B cell (primary cell): ENCODE measurements around the gene C1orf87. TPM values are rescaled to one million over a fixed set of nuclear protein-coding genes. Genes with fewer than 3 reads are reported as not detected.

Experiments used
- ATAC-seq: fragments of 200-7000 bp; cut with Tn5 transposase; one replicate; pipeline ENCODE4 v1.10.0; 2021; ENCODE audit warnings: low read depth, mild to moderate bottlenecking, moderate number of reproducible peaks, moderate library complexity
- CTCF ChIA-PET: fragments of 350-600 bp; sonication (Branson Sonifier 250); formaldehyde crosslinking; loops from one replicate; lab custom pipeline; 2021; ENCODE audit warnings: antibody characterized with exemption, inconsistent platforms; lab: Charles Lee
- POLR2A ChIA-PET: fragments of 350-600 bp; sonication (Branson Sonifier 250); formaldehyde crosslinking; loops from one replicate; lab custom pipeline; 2021; ENCODE audit warnings: antibody characterized with exemption; lab: Charles Lee
- DNase-seq: peaks from one replicate; pipeline ENCODE4 v3.0.0; 2013
- H2AFZ ChIP-seq: 2 replicates; pipeline ENCODE4 v1.6.1; 2012; ENCODE audit warnings: mild to moderate bottlenecking, low read depth, low read length; ENCODE audit not compliant: insufficient read depth, poor library complexity, severe bottlenecking
- H3K27ac ChIP-seq, 2 donors: 1 replicate in 1 of 2; 2 replicates in 1 of 2; pipeline ENCODE4 v1.5.1; 2012 to 2013; ENCODE audit warnings: low read length in 2 of 2, mild to moderate bottlenecking in 2 of 2, moderate library complexity in 1 of 2
- H3K27me3 ChIP-seq, 4 experiments: fragments of 200-600 bp in 1 of 4; sonication (generic) in 1 of 4; replicated peaks in 1 of 4; 1 replicate in 2 of 4; 2 replicates in 2 of 4; pipeline versions ENCODE4 v1.6.1 to v1.7.0; 2013 to 2016; ENCODE audit warnings: low read length in 3 of 4, mild to moderate bottlenecking in 2 of 4, mixed read lengths in 1 of 4, moderate library complexity in 1 of 4; ENCODE audit not compliant: insufficient read depth in 4 of 4, control insufficient read depth in 3 of 4; ENCODE audit errors: control extremely low read depth in 1 of 4
- H3K36me3 ChIP-seq, 2 experiments: replicated peaks in 1 of 2; 1 replicate in 1 of 2; 2 replicates in 1 of 2; pipeline versions ENCODE4 v1.6.1 to v1.7.1; 2013; ENCODE audit warnings: low read length in 1 of 2; ENCODE audit not compliant: insufficient read depth in 2 of 2, control insufficient read depth in 1 of 2; ENCODE audit errors: control extremely low read depth in 1 of 2, extremely low read depth in 1 of 2
- H3K4me1 ChIP-seq, 2 donors: fragments of 200-600 bp in 1 of 2; sonication (generic) in 1 of 2; 1 replicate in 1 of 2; 2 replicates in 1 of 2; pipeline versions ENCODE4 v1.5.1 to v1.6.1; 2013 to 2017; ENCODE audit warnings: low read length in 2 of 2; ENCODE audit not compliant: control insufficient read depth in 2 of 2, insufficient read depth in 2 of 2
- H3K4me2 ChIP-seq: replicated peaks from 2 replicates; pipeline ENCODE3; 2012; ENCODE audit warnings: mild to moderate bottlenecking, low read depth, low read length; ENCODE audit not compliant: poor library complexity, severe bottlenecking
- H3K4me3 ChIP-seq, 5 experiments: fragments of 200-600 bp in 1 of 5; sonication (generic) in 1 of 5; 1 replicate in 3 of 5; 2 replicates in 2 of 5; pipeline versions ENCODE4 v1.5.1 to v1.7.0; 2011 to 2016; ENCODE audit warnings: low read length in 4 of 5, mild to moderate bottlenecking in 4 of 5, low read depth in 2 of 5, control low read depth in 1 of 5, moderate library complexity in 1 of 5; ENCODE audit not compliant: insufficient read depth in 1 of 5; ENCODE audit errors: control extremely low read depth in 1 of 5, extremely low read depth in 1 of 5
- H3K79me2 ChIP-seq: fragments of 200-600 bp; sonication (generic); one replicate; pipeline ENCODE4 v1.6.0; 2016; ENCODE audit warnings: low read length; ENCODE audit not compliant: control insufficient read depth, insufficient read depth
- H3K9ac ChIP-seq: fragments of 200-600 bp; sonication (generic); 2 replicates; pipeline ENCODE4 v1.6.1; 2017; ENCODE audit warnings: mild to moderate bottlenecking, low read length, moderate library complexity
- H3K9me3 ChIP-seq, 3 donors: one replicate each; pipeline versions ENCODE4 v1.6.1 to v1.7.1; 2013; ENCODE audit warnings: low read length in 2 of 3; ENCODE audit not compliant: control insufficient read depth in 2 of 3, insufficient read depth in 1 of 3; ENCODE audit errors: control extremely low read depth in 1 of 3
- H4K20me1 ChIP-seq: 2 replicates; pipeline ENCODE4 v1.6.0; 2012; ENCODE audit warnings: mild to moderate bottlenecking, low read length; ENCODE audit not compliant: insufficient read depth, control insufficient read depth, poor library complexity, severe bottlenecking
- H3K27ac Mint-ChIP-seq: one replicate; pipeline ENCODE4 v1.8.0; 2021; ENCODE audit warnings: mixed read lengths
- H3K27me3 Mint-ChIP-seq: one replicate; pipeline ENCODE4 v1.8.0; 2021; ENCODE audit warnings: mixed read lengths
- H3K4me1 Mint-ChIP-seq: one replicate; pipeline ENCODE4 v1.8.0; 2021; ENCODE audit warnings: mixed read lengths
- H3K4me3 Mint-ChIP-seq: one replicate; pipeline ENCODE4 v1.8.0; 2021; ENCODE audit warnings: mixed read lengths
- H3K9me3 Mint-ChIP-seq: one replicate; pipeline ENCODE4 v1.8.0; 2022; ENCODE audit warnings: mixed read lengths; ENCODE audit not compliant: insufficient read depth
- CTCF ChIP-seq: fragments of 200-600 bp; IDR thresholded peaks from one replicate; pipeline ENCODE4 v1.8.0; 2022; ENCODE audit warnings: antibody characterized with exemption, mild to moderate bottlenecking
- EZH2 ChIP-seq: IDR thresholded peaks from 2 replicates; pipeline ENCODE4 v1.6.1; 2012; ENCODE audit warnings: borderline replicate concordance, low read depth, mild to moderate bottlenecking, moderate library complexity, low read length; ENCODE audit not compliant: insufficient read depth, poor library complexity, severe bottlenecking
- WGBS: methylation state at CpG from one replicate; pipeline ENCODE4 v1.1.5; 2013; ENCODE audit warnings: missing lambda C conversion rate; ENCODE audit not compliant: insufficient coverage; 5-methylcytosine and 5-hydroxymethylcytosine counted together
- intact Hi-C: fragments of 100-400 bp; cut with micrococcal nuclease; formaldehyde crosslinking; loops from one replicate; pipeline ENCODE4 v1.10.0; 2022
- polyA plus RNA-seq: library from polyadenylated mRNA; depleted of rRNA; stranded (reverse); fragments of >200 nt; gene quantifications from 2 replicates; pipeline ENCODE4 v1.2.3, GENCODE V29; 2012
- total RNA-seq, 2 donors: library from RNA; stranded (reverse); fragments of 120-200 nt in 1 of 2; gene quantifications; 1 replicate in 1 of 2; 2 replicates in 1 of 2; pipeline versions ENCODE4 v1.2.3 to v1.2.4, GENCODE V29; 2013 to 2022

C1orf87 gene
- total and polyA plus RNA-seq, 2 donors (not counting 1 experiment from before 2014, with no cell fraction given), result not detected

GRCh38 chr1:60102267-60103061, 28.9 kb upstream of the C1orf87 start:
- H3K4me2 ChIP-seq, result no peak overlapping the region
- POLR2A ChIA-PET, result no interaction called here
- no peaks in the 10 kb centered on the region for H3K4me1 ChIP-seq
- H3K4me3 Mint-ChIP-seq, result no peak overlapping the region
- intact Hi-C loops, result no loop called here
- CTCF ChIA-PET, result no interaction called here
- no peak overlapping the region for H2AFZ ChIP-seq
- H3K9me3 ChIP-seq, result no peaks in the 10 kb centered on the region
- H3K27ac ChIP-seq, result no peak overlapping the region
- H3K27ac Mint-ChIP-seq, result no peak overlapping the region
- H3K79me2 ChIP-seq, result no peaks in the 10 kb centered on the region
- no peak overlapping the region for H3K4me3 ChIP-seq
- H3K9ac ChIP-seq, result no peak overlapping the region
- H3K9me3 Mint-ChIP-seq, result peaks cover 2% of the 10 kb centered on the region
- no peaks in the 10 kb centered on the region for H3K4me1 Mint-ChIP-seq
- WGBS, result no CpG with 5 or more reads among the region's 3 CpGs
- ATAC-seq (no peak), DNase-seq (no peak)
- no peaks in the 10 kb centered on the region for H3K27me3 ChIP-seq
- H4K20me1 ChIP-seq, result no peaks in the 10 kb centered on the region
- H3K36me3 ChIP-seq, result no peaks in the 10 kb centered on the region
- peaks cover 2% of the 10 kb centered on the region for H3K27me3 Mint-ChIP-seq
- no peak for TF ChIP-seq CTCF
- no peak for TF ChIP-seq EZH2

- no peak overlapping the region for H3K27ac Mint-ChIP-seq
- ATAC-seq (no peak), DNase-seq (no peak)
- no peaks in the 10 kb centered on the region for H3K27me3 ChIP-seq
- peaks cover 3% of the 10 kb centered on the region for H3K27me3 Mint-ChIP-seq
- H3K4me1 Mint-ChIP-seq, result no peaks in the 10 kb centered on the region
- H3K9me3 Mint-ChIP-seq, result peaks cover 2% of the 10 kb centered on the region
- no peak overlapping the region for H3K9ac ChIP-seq
- ChIA-PET POLR2A (no interaction called here), CTCF (no interaction called here)
- 67% methylated on average over 1 of the region's 2 CpGs for whole genome bisulfite sequencing
- intact Hi-C loops, result no loop called here
- no peak overlapping the region for H3K4me2 ChIP-seq
- no peaks in the 10 kb centered on the region for H3K79me2 ChIP-seq
- no peak overlapping the region for H3K4me3 Mint-ChIP-seq
- no peaks in the 10 kb centered on the region for H3K9me3 ChIP-seq
- H3K4me3 ChIP-seq, result no peak overlapping the region
- no peaks in the 10 kb centered on the region for H3K36me3 ChIP-seq
- no peak overlapping the region for H3K27ac ChIP-seq
- no peak overlapping the region for H2AFZ ChIP-seq
- H3K4me1 ChIP-seq, result no peaks in the 10 kb centered on the region
- no peak for TF ChIP-seq EZH2
- TF ChIP-seq CTCF, result no peak
- H4K20me1 ChIP-seq, result no peaks in the 10 kb centered on the region
Observed at GRCh38 chr1:60101516-60101915, 27.9 kb upstream of the C1orf87 start.
